Mesenchymal stem cell (in vitro differentiated cells and primary cell): ENCODE data around the gene RNF31.

Experiments
- DNase-seq: peaks from one replicate; pipeline ENCODE4 v3.0.0-alpha.2; 2013
- H2AFZ ChIP-seq: one replicate; pipeline ENCODE4 v1.6.1; 2013; ENCODE audit warnings: low read depth, mild to moderate bottlenecking, control low read depth, inconsistent platforms, low read length, moderate library complexity
- H2AK5ac ChIP-seq: 2 replicates; pipeline ENCODE4 v1.6.1; 2013; ENCODE audit warnings: low read length, moderate library complexity, mild to moderate bottlenecking, inconsistent platforms; ENCODE audit not compliant: severe bottlenecking
- H2BK120ac ChIP-seq: one replicate; pipeline ENCODE4 v1.6.1; 2013; ENCODE audit warnings: low read depth, mild to moderate bottlenecking, inconsistent platforms, low read length, moderate library complexity
- H2BK12ac ChIP-seq, 2 experiments: one replicate each; pipeline ENCODE4 v1.6.1; 2013; ENCODE audit warnings: inconsistent platforms in 2 of 2, low read length in 2 of 2, mild to moderate bottlenecking in 2 of 2, moderate library complexity in 2 of 2, control low read depth in 1 of 2
- H2BK15ac ChIP-seq: one replicate; pipeline ENCODE4 v1.6.1; 2013; ENCODE audit warnings: mild to moderate bottlenecking, low read depth, inconsistent platforms; ENCODE audit not compliant: poor library complexity, severe bottlenecking
- H2BK5ac ChIP-seq: 2 replicates; pipeline ENCODE4 v1.6.1; 2013; ENCODE audit warnings: low read depth, mild to moderate bottlenecking, low read length, control low read depth, inconsistent platforms; ENCODE audit not compliant: poor library complexity, severe bottlenecking
- H3K14ac ChIP-seq, 2 experiments: one replicate each; pipeline ENCODE4 v1.6.1; 2013; ENCODE audit warnings: inconsistent platforms in 2 of 2, low read length in 2 of 2, control low read depth in 1 of 2, mild to moderate bottlenecking in 1 of 2, moderate library complexity in 1 of 2
- H3K18ac ChIP-seq, 2 experiments: one replicate each; pipeline ENCODE4 v1.6.1; 2013; ENCODE audit warnings: inconsistent platforms in 2 of 2, low read length in 2 of 2, control low read depth in 1 of 2, low read depth in 1 of 2, mild to moderate bottlenecking in 1 of 2
- H3K23ac ChIP-seq, 2 experiments: one replicate each; pipeline ENCODE4 v1.6.1; 2013; ENCODE audit warnings: inconsistent platforms in 2 of 2, low read length in 2 of 2, mild to moderate bottlenecking in 2 of 2, moderate library complexity in 2 of 2, control low read depth in 1 of 2
- H3K27ac ChIP-seq: 2 replicates; pipeline ENCODE4 v1.5.1; 2013; ENCODE audit warnings: mild to moderate bottlenecking, moderate library complexity, low read length, control low read depth, inconsistent platforms; ENCODE audit not compliant: poor library complexity, severe bottlenecking
- H3K27me3 ChIP-seq, 2 experiments: 2 replicates each; pipeline versions ENCODE4 v1.6.1 to v1.7.0; 2013; ENCODE audit warnings: low read length in 2 of 2, mild to moderate bottlenecking in 2 of 2, moderate library complexity in 2 of 2, control low read depth in 1 of 2, inconsistent platforms in 1 of 2; ENCODE audit not compliant: control insufficient read depth in 1 of 2, insufficient read depth in 1 of 2
- H3K36me3 ChIP-seq, 2 experiments: 2 replicates each; pipeline versions ENCODE4 v1.6.1 to v1.7.0; 2013; ENCODE audit warnings: low read length in 2 of 2, control low read depth in 1 of 2, inconsistent platforms in 1 of 2, low read depth in 1 of 2, mild to moderate bottlenecking in 1 of 2; ENCODE audit not compliant: insufficient read depth in 2 of 2, control insufficient read depth in 1 of 2
- H3K4ac ChIP-seq, 2 experiments: one replicate each; pipeline ENCODE4 v1.6.1; 2013; ENCODE audit warnings: inconsistent platforms in 2 of 2, low read length in 2 of 2, mild to moderate bottlenecking in 2 of 2, moderate library complexity in 2 of 2, control low read depth in 1 of 2, low read depth in 1 of 2
- H3K4me1 ChIP-seq: 2 replicates; pipeline ENCODE4 v1.6.1; 2013; ENCODE audit warnings: low read depth, low read length, control low read depth; ENCODE audit not compliant: control insufficient read depth, insufficient read depth
- H3K4me2 ChIP-seq: 2 replicates; pipeline ENCODE4 v1.6.1; 2013; ENCODE audit warnings: low read length, mild to moderate bottlenecking, inconsistent platforms; ENCODE audit not compliant: poor library complexity, severe bottlenecking
- H3K4me3 ChIP-seq, 2 experiments: 2 replicates each; pipeline versions ENCODE4 v1.5.1 to v1.7.0; 2013; ENCODE audit warnings: low read length in 2 of 2, mild to moderate bottlenecking in 2 of 2, control low read depth in 1 of 2, low read depth in 1 of 2; ENCODE audit not compliant: insufficient read depth in 1 of 2
- H3K79me1 ChIP-seq: replicated peaks from 2 replicates; pipeline ENCODE4 v1.6.1; 2013; ENCODE audit warnings: mild to moderate bottlenecking, control low read depth, low read length, inconsistent platforms; ENCODE audit not compliant: poor library complexity, severe bottlenecking
- H3K9ac ChIP-seq: 2 replicates; pipeline ENCODE4 v1.7.0; 2013; ENCODE audit warnings: mild to moderate bottlenecking, low read length, moderate library complexity
- H3K9me3 ChIP-seq: 2 replicates; pipeline ENCODE4 v1.7.0; 2013; ENCODE audit warnings: mild to moderate bottlenecking, low read length; ENCODE audit not compliant: control insufficient read depth
- H4K8ac ChIP-seq: one replicate; pipeline ENCODE4 v1.6.1; 2013; ENCODE audit warnings: inconsistent platforms, mild to moderate bottlenecking, low read length, moderate library complexity
- H4K91ac ChIP-seq: one replicate; pipeline ENCODE4 v1.6.1; 2013; ENCODE audit warnings: mild to moderate bottlenecking, low read length, inconsistent platforms
- WGBS: methylation state at CpG from one replicate; pipeline ENCODE4 v1.1.7; 2013; ENCODE audit warnings: mixed read lengths; 5-methylcytosine and 5-hydroxymethylcytosine counted together

Gene RNF31

DNA sequence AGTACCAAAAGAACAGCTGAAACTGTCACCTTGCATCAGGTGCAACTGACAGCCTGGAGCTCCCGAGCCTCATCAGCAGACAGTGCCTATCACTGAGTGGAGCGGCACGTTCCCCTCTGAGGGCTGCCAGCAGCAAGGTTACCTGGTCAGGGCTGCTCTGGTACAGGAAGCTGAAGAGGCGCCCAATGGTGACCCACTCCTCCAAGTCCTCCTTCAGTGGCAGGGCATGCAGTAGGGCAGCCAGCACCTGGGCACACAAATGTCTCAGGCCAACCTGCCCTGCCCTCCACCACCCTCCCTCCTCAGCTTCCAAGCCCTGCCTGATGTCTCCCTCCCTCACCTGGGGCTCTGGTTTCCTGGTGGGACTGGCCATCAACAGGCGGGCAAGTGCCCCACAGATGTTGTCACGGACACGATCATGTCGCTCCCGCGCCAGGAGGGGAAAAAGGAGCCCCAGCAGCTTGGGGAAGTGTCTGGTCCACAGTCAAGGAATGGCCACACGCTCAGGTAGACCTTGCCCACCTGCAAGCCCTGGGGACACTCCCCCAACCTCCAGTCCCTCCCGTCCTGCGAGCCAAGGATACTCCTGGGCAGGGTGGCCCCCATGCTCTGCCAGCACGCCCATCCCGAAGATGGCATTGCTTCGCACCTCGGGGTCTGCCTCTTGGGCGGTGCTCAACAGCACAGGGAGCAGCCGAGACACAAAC lies 34.2 kb downstream of the RNF31 start:
- Histone ChIP-seq H3K9me3 (no peaks in the 10 kb centered on the region), H4K91ac (no peak overlapping the region), H3K14ac (no peak overlapping the region), H3K4me3 (no peak overlapping the region), H3K27ac (no peak overlapping the region), H3K18ac (no peak overlapping the region), H2BK120ac (no peak overlapping the region), H2AK5ac (no peak overlapping the region), H4K8ac (no peak overlapping the region), H3K4ac (no peak overlapping the region), H3K27me3 (no peaks in the 10 kb centered on the region), H2BK12ac (no peak overlapping the region), H3K36me3 (peaks cover 95% of the 10 kb centered on the region in 2 experiments), H2AFZ (no peak overlapping the region), H3K4me2 (no peak overlapping the region), H3K4me1 (peaks cover 16% of the 10 kb centered on the region), H2BK15ac (no peak overlapping the region), H3K23ac (no peak overlapping the region), H3K9ac (no peak overlapping the region), H2BK5ac (no peak overlapping the region), H3K79me1 (peaks cover 40% of the 10 kb centered on the region)
- no peak for DNase-seq
- WGBS = 96% methylated on average over 19 of the region's 19 CpGs

DNA sequence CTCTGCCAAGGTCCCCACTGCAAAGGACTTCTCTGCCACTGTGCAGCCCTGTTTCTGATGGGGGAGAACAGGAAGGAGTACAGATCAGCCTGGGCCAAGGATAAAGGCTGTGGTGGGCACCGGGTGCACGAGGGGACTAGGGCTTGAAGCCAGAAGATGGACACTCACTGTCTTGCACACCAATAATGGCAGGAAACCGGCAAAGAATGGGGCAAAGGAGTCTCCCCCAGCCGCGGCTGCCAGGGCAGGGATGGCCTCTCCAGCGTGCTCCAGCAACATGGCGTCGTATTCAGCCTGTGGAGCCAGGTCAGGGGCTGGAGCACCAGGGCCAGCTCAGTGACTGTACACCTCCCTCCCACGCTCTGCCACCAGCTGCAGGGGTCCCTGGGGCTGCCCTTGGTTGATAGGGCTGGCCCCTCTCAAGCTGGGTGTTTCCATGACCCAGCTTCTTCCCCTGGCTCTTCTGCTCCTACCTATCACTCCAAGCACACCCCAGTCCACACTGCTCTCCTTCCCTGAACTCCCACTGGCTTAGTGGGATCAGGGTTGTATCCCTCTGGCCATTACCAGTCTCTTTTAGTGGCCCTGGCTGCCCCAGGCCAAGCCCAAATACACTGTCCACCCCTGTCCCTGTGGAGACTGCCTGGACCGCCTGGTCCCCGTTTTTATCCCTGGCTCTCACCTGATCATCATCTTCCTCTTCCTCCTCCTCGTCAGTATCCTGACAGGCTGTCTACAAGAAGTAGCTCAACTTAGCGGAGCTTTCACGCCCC lies 35.0 kb downstream of the RNF31 start:
- Histone ChIP-seq H3K9me3 (no peaks in the 10 kb centered on the region), H4K91ac (no peak overlapping the region), H3K4me1 (peaks cover 16% of the 10 kb centered on the region), H3K79me1 (peaks cover 36% of the 10 kb centered on the region), H3K36me3 (peaks cover 95% of the 10 kb centered on the region in 2 experiments), H3K14ac (no peak overlapping the region), H3K4me3 (no peak overlapping the region), H4K8ac (no peak overlapping the region), H2BK12ac (no peak overlapping the region), H2AFZ (no peak overlapping the region), H2BK5ac (no peak overlapping the region), H3K9ac (no peak overlapping the region), H3K23ac (no peak overlapping the region), H2AK5ac (no peak overlapping the region), H3K27me3 (no peaks in the 10 kb centered on the region), H3K27ac (no peak overlapping the region), H3K4me2 (no peak overlapping the region), H2BK15ac (no peak overlapping the region), H3K4ac (no peak overlapping the region), H2BK120ac (no peak overlapping the region), H3K18ac (no peak overlapping the region)
- no peak for DNase-seq
- 94% methylated on average over 14 of the region's 14 CpGs for WGBS

DNA sequence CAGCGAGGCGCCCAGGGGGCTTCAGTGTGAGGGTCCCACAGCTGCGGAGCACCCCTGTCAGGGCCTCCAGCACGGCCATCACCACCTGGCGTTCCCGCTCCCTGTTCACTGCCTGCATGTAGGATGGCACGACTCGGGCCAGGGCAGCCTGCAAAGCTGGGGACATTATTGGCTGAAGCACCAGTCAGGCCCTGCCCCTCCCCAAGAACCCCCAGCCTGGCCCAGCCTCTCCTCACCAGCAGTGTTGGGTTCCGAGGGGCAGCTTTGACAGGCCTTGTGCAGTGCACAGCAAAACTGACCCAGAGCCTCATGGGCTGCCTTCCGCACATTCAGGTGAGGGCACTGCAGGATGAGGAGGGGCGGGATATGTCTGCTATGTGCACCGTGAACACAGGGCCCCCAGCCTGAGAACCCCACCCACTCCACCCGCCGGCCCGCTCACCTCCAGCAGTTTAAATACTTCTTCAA lies 35.8 kb downstream of the RNF31 start:
- Histone ChIP-seq H3K18ac (no peak overlapping the region), H3K27ac (no peak overlapping the region), H2BK120ac (no peak overlapping the region), H2BK12ac (no peak overlapping the region), H4K8ac (no peak overlapping the region), H2BK5ac (no peak overlapping the region), H3K14ac (no peak overlapping the region), H2AK5ac (no peak overlapping the region), H3K4me2 (no peak overlapping the region), H3K79me1 (peaks cover 33% of the 10 kb centered on the region), H3K23ac (no peak overlapping the region), H3K4me1 (peaks cover 23% of the 10 kb centered on the region), H3K4ac (no peak overlapping the region), H3K9me3 (no peaks in the 10 kb centered on the region), H2BK15ac (no peak overlapping the region), H3K36me3 (peaks cover 90% of the 10 kb centered on the region in 2 experiments), H3K27me3 (no peaks in the 10 kb centered on the region), H3K9ac (no peak overlapping the region), H2AFZ (no peak overlapping the region), H4K91ac (no peak overlapping the region), H3K4me3 (no peak overlapping the region)
- DNase-seq = no peak
- 97% methylated on average over 15 of the region's 15 CpGs for WGBS
